ENCODE results near the gene LCMT2.

The LCMT2 gene

GRCh38 chr15:43329217-43329959 lies 985 bp downstream of the LCMT2 start:
- H3K4me3 Mint-ChIP-seq: peak overlapping the region; percentile 93 to 94
- peaks cover 26% of the 10 kb centered on the region for H3K36me3 Mint-ChIP-seq (ENCODE audit: insufficient read depth)
- H3K27me3 Mint-ChIP-seq: no peaks in the 10 kb centered on the region
- peaks cover 12 to 14% of the 10 kb centered on the region in 2 donors for H3K4me1 Mint-ChIP-seq (ENCODE audit: low read depth in 2 of 2)
- DNase-seq (peak in 1 of 3 experiments; percentile 5), ATAC-seq (replicated peaks) (no peak)
- peaks cover 0 to 10% of the 10 kb centered on the region in 2 donors for H3K9me3 Mint-ChIP-seq
- H3K27ac Mint-ChIP-seq: peak overlapping the region; percentile 98 to 99

GRCh38 chr15:43325039-43325684 lies 5.2 kb downstream of the LCMT2 start:
- Mint-ChIP-seq H3K27me3 (peaks cover 0 to 5% of the 10 kb centered on the region in 2 donors), H3K36me3 (ENCODE audit: insufficient read depth) (peaks cover 13% of the 10 kb centered on the region), H3K9me3 (no peaks in the 10 kb centered on the region), H3K4me1 (ENCODE audit: low read depth in 2 of 2) (peaks cover 5 to 10% of the 10 kb centered on the region in 2 donors), H3K27ac (no peak overlapping the region), H3K4me3 (no peak overlapping the region)
- no peak for DNase-seq
- no peak for ATAC-seq (replicated peaks)

- Mint-ChIP-seq H3K9me3 (no peaks in the 10 kb centered on the region), H3K4me3 (no peak overlapping the region), H3K4me1 (ENCODE audit: low read depth in 2 of 2) (no peaks in the 10 kb centered on the region), H3K36me3 (ENCODE audit: insufficient read depth) (no peaks in the 10 kb centered on the region), H3K27ac (no peak overlapping the region), H3K27me3 (peaks cover 37 to 44% of the 10 kb centered on the region in 2 donors)
- DNase-seq: no peak
- no peak for ATAC-seq (replicated peaks)
Observed at GRCh38 chr15:43318990-43319771, 11.2 kb downstream of the LCMT2 start.

GRCh38 chr15:43317566-43318184 lies 12.7 kb downstream of the LCMT2 start:
- DNase-seq: no peak
- peaks cover 48 to 49% of the 10 kb centered on the region in 2 donors for H3K27me3 Mint-ChIP-seq

GRCh38 chr15:43316971-43317346 lies 13.4 kb downstream of the LCMT2 start:
- Mint-ChIP-seq H3K36me3 (ENCODE audit: insufficient read depth) (no peaks in the 10 kb centered on the region), H3K4me1 (ENCODE audit: low read depth in 2 of 2) (no peaks in the 10 kb centered on the region), H3K27me3 (peaks cover 49 to 54% of the 10 kb centered on the region in 2 donors), H3K9me3 (no peaks in the 10 kb centered on the region), H3K27ac (no peak overlapping the region), H3K4me3 (no peak overlapping the region)
- ATAC-seq (replicated peaks): no peak
- DNase-seq: no peak

More at GRCh38 chr15:43317566-43318184, 12.7 kb downstream of the LCMT2 start:
- Mint-ChIP-seq H3K4me3 (no peak overlapping the region), H3K27ac (no peak overlapping the region), H3K9me3 (no peaks in the 10 kb centered on the region), H3K4me1 (ENCODE audit: low read depth in 2 of 2) (no peaks in the 10 kb centered on the region), H3K36me3 (ENCODE audit: insufficient read depth) (no peaks in the 10 kb centered on the region)
- no peak for ATAC-seq (replicated peaks)

GRCh38 chr15:43316016-43316970 lies 14.1 kb downstream of the LCMT2 start:
- no peak for DNase-seq
- no peaks in the 10 kb centered on the region for H3K4me1 Mint-ChIP-seq (ENCODE audit: low read depth in 2 of 2)
- H3K36me3 Mint-ChIP-seq (ENCODE audit: insufficient read depth): no peaks in the 10 kb centered on the region
- no peak overlapping the region for H3K27ac Mint-ChIP-seq
- H3K4me3 Mint-ChIP-seq: no peak overlapping the region
- H3K27me3 Mint-ChIP-seq: peaks cover 54 to 55% of the 10 kb centered on the region in 2 donors
- H3K9me3 Mint-ChIP-seq: no peaks in the 10 kb centered on the region
- no peak for ATAC-seq (replicated peaks)

- H3K27me3 Mint-ChIP-seq: peaks cover 61 to 73% of the 10 kb centered on the region in 2 donors
- DNase-seq (no peak), ATAC-seq (replicated peaks) (no peak)
- no peak overlapping the region for H3K27ac Mint-ChIP-seq
- H3K9me3 Mint-ChIP-seq: no peaks in the 10 kb centered on the region
- H3K4me3 Mint-ChIP-seq: no peak overlapping the region
- H3K4me1 Mint-ChIP-seq (ENCODE audit: low read depth in 2 of 2): no peaks in the 10 kb centered on the region
- H3K36me3 Mint-ChIP-seq (ENCODE audit: insufficient read depth): no peaks in the 10 kb centered on the region
Observed at GRCh38 chr15:43314171-43314570, 16.2 kb downstream of the LCMT2 start.

GRCh38 chr15:43312378-43312777 lies 18.0 kb downstream of the LCMT2 start:
- H3K27ac Mint-ChIP-seq: no peak overlapping the region
- DNase-seq: no peak
- no peaks in the 10 kb centered on the region for H3K4me1 Mint-ChIP-seq (ENCODE audit: low read depth in 2 of 2)
- H3K9me3 Mint-ChIP-seq: no peaks in the 10 kb centered on the region
- ATAC-seq (replicated peaks): no peak
- peaks cover 66 to 73% of the 10 kb centered on the region in 2 donors for H3K27me3 Mint-ChIP-seq
- no peak overlapping the region for H3K4me3 Mint-ChIP-seq
- H3K36me3 Mint-ChIP-seq (ENCODE audit: insufficient read depth): no peaks in the 10 kb centered on the region

GRCh38 chr15:43302205-43302817 lies 28.1 kb downstream of the LCMT2 start, which contains the start of gene TGM7:
Gene TGM7 (minus strand): TSS chr15:43302255.
- H3K4me3 Mint-ChIP-seq: no peak within 1 kb of the TSS
- H3K36me3 Mint-ChIP-seq (ENCODE audit: insufficient read depth): no peaks in the 10 kb centered on the region
- no peak within 1 kb of the TSS for H3K27ac Mint-ChIP-seq
- DNase-seq: no peak
- no peaks in the 10 kb centered on the region for H3K9me3 Mint-ChIP-seq
- peaks cover 51 to 56% of the 10 kb centered on the region in 2 donors for H3K27me3 Mint-ChIP-seq
- H3K4me1 Mint-ChIP-seq (ENCODE audit: low read depth in 2 of 2): no peaks in the 10 kb centered on the region
- no peak for ATAC-seq (replicated peaks)

- peak overlapping the region in 1 of 2 donors; percentile 7 for H3K27ac Mint-ChIP-seq
- no peaks in the 10 kb centered on the region for H3K9me3 Mint-ChIP-seq
- no peaks in the 10 kb centered on the region for H3K4me1 Mint-ChIP-seq (ENCODE audit: low read depth in 2 of 2)
- peaks cover 53 to 61% of the 10 kb centered on the region in 2 donors for H3K27me3 Mint-ChIP-seq
- no peak overlapping the region for H3K4me3 Mint-ChIP-seq
- ATAC-seq (replicated peaks): no peak
- peaks cover 2% of the 10 kb centered on the region for H3K36me3 Mint-ChIP-seq (ENCODE audit: insufficient read depth)
- DNase-seq: no peak
Observed at GRCh38 chr15:43299884-43300283, 30.5 kb downstream of the LCMT2 start.

GRCh38 chr15:43299411-43299810 lies 31.0 kb downstream of the LCMT2 start:
- no peaks in the 10 kb centered on the region for H3K9me3 Mint-ChIP-seq
- DNase-seq (no peak), ATAC-seq (replicated peaks) (no peak)
- no peak overlapping the region for H3K4me3 Mint-ChIP-seq
- H3K4me1 Mint-ChIP-seq (ENCODE audit: low read depth in 2 of 2): no peaks in the 10 kb centered on the region
- peaks cover 56 to 66% of the 10 kb centered on the region in 2 donors for H3K27me3 Mint-ChIP-seq
- no peak overlapping the region for H3K27ac Mint-ChIP-seq
- H3K36me3 Mint-ChIP-seq (ENCODE audit: insufficient read depth): peaks cover 2% of the 10 kb centered on the region

GRCh38 chr15:43294091-43294706 lies 36.2 kb downstream of the LCMT2 start:
- Mint-ChIP-seq H3K4me1 (ENCODE audit: low read depth in 2 of 2) (peaks cover 0 to 3% of the 10 kb centered on the region in 2 donors), H3K27ac (no peak overlapping the region), H3K9me3 (no peaks in the 10 kb centered on the region), H3K27me3 (peaks cover 65 to 82% of the 10 kb centered on the region in 2 donors), H3K4me3 (no peak overlapping the region), H3K36me3 (ENCODE audit: insufficient read depth) (peaks cover 2% of the 10 kb centered on the region)
- DNase-seq: no peak
- ATAC-seq (replicated peaks): no peak

All from effector memory CD8-positive, alpha-beta T cell (primary cell).